HG03108 (cell line): ENCODE results near the gene GPR150.
"Not testable (repeated sequence)": the region's sequence is repeated elsewhere in the genome, so short reads cannot be mapped to it uniquely, and the experiment has no call there.

Experiments
- ATAC-seq: cut with Tn5 transposase; IDR thresholded peaks from one replicate; pipeline ENCODE4 v1.9.1; 2021; ENCODE audit warnings: moderate library complexity; ENCODE audit not compliant: unreplicated experiment

The GPR150 gene

GRCh38 chr5:95621839-95622629 lies 2.1 kb downstream of the GPR150 start:
- ATAC-seq = no peak

GRCh38 chr5:95623706-95624105 lies 3.8 kb downstream of the GPR150 start:
- ATAC-seq = no peak

GRCh38 chr5:95624368-95624767 lies 4.5 kb downstream of the GPR150 start:
- ATAC-seq = no peak

- ATAC-seq = no peak
These were observed 6.8 kb downstream of the GPR150 start for GRCh38 chr5:95626701-95627100.

GRCh38 chr5:95627971-95628810 lies 8.3 kb downstream of the GPR150 start:
- ATAC-seq = no peak

- no peak for ATAC-seq
These were observed 9.0 kb downstream of the GPR150 start for GRCh38 chr5:95628933-95629332.

- ATAC-seq = no peak
These were observed 10.6 kb downstream of the GPR150 start for GRCh38 chr5:95630394-95630917.

- no peak for ATAC-seq
These were observed 11.5 kb downstream of the GPR150 start for GRCh38 chr5:95631255-95631958.

- peak; percentile 83 for ATAC-seq
These were observed 12.2 kb downstream of the GPR150 start for GRCh38 chr5:95631991-95632675.

- ATAC-seq = not testable (repeated sequence)
These were observed 13.1 kb downstream of the GPR150 start for GRCh38 chr5:95632942-95633341.

GRCh38 chr5:95633671-95634070 lies 13.8 kb downstream of the GPR150 start:
- no peak for ATAC-seq

- no peak for ATAC-seq
These were observed 14.2 kb downstream of the GPR150 start for GRCh38 chr5:95634081-95634480.

- no peak for ATAC-seq
These were observed 18.7 kb downstream of the GPR150 start for GRCh38 chr5:95638632-95639031.

- ATAC-seq = no peak
These were observed 21.9 kb downstream of the GPR150 start for GRCh38 chr5:95641741-95642220.

GRCh38 chr5:95643152-95643551 lies 23.3 kb downstream of the GPR150 start:
- no peak for ATAC-seq

- peak; percentile 36 for ATAC-seq
These were observed 24.6 kb downstream of the GPR150 start for GRCh38 chr5:95644351-95645042.

GRCh38 chr5:95646226-95646568 lies 26.3 kb downstream of the GPR150 start:
- ATAC-seq = not testable (repeated sequence)

- ATAC-seq = peak; percentile 96
These were observed 26.9 kb downstream of the GPR150 start, which contains the start of gene RFESD for GRCh38 chr5:95646569-95647431. RFESD (plus strand) TSS chr5:95646777; CDS start chr5:95652272, 5,495 bp downstream.
